ENCODE measurements around the gene CCDC141.

DNA sequence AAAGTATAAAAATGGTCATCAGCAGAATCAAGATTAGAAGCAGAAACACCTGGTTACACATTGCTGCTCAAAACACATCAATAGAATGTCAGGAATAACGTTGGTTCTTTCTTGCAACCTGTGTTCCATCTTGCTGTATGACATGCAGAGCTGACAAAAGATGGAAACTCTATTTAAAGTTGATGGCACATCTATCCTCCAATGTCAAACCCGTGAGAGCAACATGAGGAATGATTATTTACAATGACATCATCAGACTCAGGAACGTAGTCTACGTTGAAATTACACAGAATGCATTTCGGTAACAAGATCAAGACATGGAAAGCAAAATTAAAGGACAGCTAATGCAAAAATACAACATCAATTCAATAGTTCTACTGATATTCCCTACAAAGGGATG, 216.6 kb downstream of the CCDC141 start:
- TF ChIP-seq, protein P1, sequence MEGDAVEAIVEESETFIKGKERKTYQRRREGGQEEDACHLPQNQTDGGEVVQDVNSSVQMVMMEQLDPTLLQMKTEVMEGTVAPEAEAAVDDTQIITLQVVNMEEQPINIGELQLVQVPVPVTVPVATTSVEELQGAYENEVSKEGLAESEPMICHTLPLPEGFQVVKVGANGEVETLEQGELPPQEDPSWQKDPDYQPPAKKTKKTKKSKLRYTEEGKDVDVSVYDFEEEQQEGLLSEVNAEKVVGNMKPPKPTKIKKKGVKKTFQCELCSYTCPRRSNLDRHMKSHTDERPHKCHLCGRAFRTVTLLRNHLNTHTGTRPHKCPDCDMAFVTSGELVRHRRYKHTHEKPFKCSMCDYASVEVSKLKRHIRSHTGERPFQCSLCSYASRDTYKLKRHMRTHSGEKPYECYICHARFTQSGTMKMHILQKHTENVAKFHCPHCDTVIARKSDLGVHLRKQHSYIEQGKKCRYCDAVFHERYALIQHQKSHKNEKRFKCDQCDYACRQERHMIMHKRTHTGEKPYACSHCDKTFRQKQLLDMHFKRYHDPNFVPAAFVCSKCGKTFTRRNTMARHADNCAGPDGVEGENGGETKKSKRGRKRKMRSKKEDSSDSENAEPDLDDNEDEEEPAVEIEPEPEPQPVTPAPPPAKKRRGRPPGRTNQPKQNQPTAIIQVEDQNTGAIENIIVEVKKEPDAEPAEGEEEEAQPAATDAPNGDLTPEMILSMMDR (IDR thresholded peaks at IDR 0.05) = no peak
- TF ChIP-seq EP300 (IDR thresholded peaks at IDR 0.05) = no peak
